SK-N-SH treated with all-trans-retinoic acid at 6 μM for 48 hours (cell line): ENCODE measurements around the gene TNFAIP1.

Experiments used
- ARNTL ChIP-seq: fragments of 450-650 bp; formaldehyde crosslinking; IDR thresholded peaks from 2 replicates; pipeline ENCODE4 v1.5.0; 2020; ENCODE audit warnings: low read depth, mild to moderate bottlenecking, moderate library complexity, borderline replicate concordance
- CREB5 ChIP-seq: fragments of 250-450 bp; sonication (Bioruptor Pico); IDR thresholded peaks from 2 replicates; pipeline ENCODE4 v1.5.1; 2020; ENCODE audit warnings: low read depth, mild to moderate bottlenecking, moderate library complexity
- CSDC2 ChIP-seq: fragments of 250-450 bp; sonication (Bioruptor Pico); IDR thresholded peaks from 2 replicates; pipeline ENCODE4 v1.5.0; 2020; ENCODE audit warnings: mild to moderate bottlenecking, moderate library complexity
- CSRNP3 ChIP-seq: fragments of 250-450 bp; sonication (Bioruptor Pico); IDR thresholded peaks from 2 replicates; pipeline ENCODE4 v1.5.1; 2021; ENCODE audit warnings: mild to moderate bottlenecking, moderate library complexity
- GLIS3 ChIP-seq: fragments of 250-450 bp; sonication (Bioruptor Pico); IDR thresholded peaks from 2 replicates; pipeline ENCODE4 v1.5.0; 2020; ENCODE audit warnings: mild to moderate bottlenecking, moderate library complexity
- ISL1 ChIP-seq: fragments of 250-450 bp; sonication (Bioruptor Pico); IDR thresholded peaks from 2 replicates; pipeline ENCODE4 v2.1.2; 2022; ENCODE audit warnings: mild to moderate bottlenecking, moderate library complexity
- OSR1 ChIP-seq: fragments of 250-450 bp; sonication (Bioruptor Pico); IDR thresholded peaks from 2 replicates; pipeline ENCODE4 v1.8.0; 2022; ENCODE audit warnings: moderate library complexity, mild to moderate bottlenecking, inconsistent platforms
- TOX ChIP-seq: fragments of 250-450 bp; sonication (Bioruptor Pico); IDR thresholded peaks from 2 replicates; pipeline ENCODE4 v1.8.0; 2021; ENCODE audit warnings: mild to moderate bottlenecking, moderate library complexity, borderline replicate concordance
- ZFP3 ChIP-seq: fragments of 250-450 bp; sonication (Bioruptor Pico); IDR thresholded peaks from 2 replicates; pipeline ENCODE4 v1.5.0; 2020; ENCODE audit warnings: mild to moderate bottlenecking, moderate library complexity
- ZNF565 ChIP-seq: fragments of 450-650 bp; formaldehyde crosslinking; conservative IDR thresholded peaks from 2 replicates; pipeline ENCODE4 v1.5.0; 2020; ENCODE audit warnings: low read depth, mild to moderate bottlenecking, moderate library complexity
- ZNF8 ChIP-seq: fragments of 450-650 bp; formaldehyde crosslinking; IDR thresholded peaks from 2 replicates; pipeline ENCODE4 v1.5.0; 2020; ENCODE audit warnings: mild to moderate bottlenecking, moderate library complexity
- TF ChIP-seq, protein P1 (sequence below): fragments of 250-450 bp; sonication (Bioruptor Pico); IDR thresholded peaks from 2 replicates; pipeline ENCODE4 v1.5.0; 2020; ENCODE audit warnings: mild to moderate bottlenecking, moderate library complexity
- TF ChIP-seq, protein P2 (sequence below): fragments of 250-450 bp; sonication (Bioruptor Pico); IDR thresholded peaks from 2 replicates; pipeline ENCODE4 v1.8.0; 2020; ENCODE audit warnings: mild to moderate bottlenecking, moderate library complexity, borderline replicate concordance

DNA sequence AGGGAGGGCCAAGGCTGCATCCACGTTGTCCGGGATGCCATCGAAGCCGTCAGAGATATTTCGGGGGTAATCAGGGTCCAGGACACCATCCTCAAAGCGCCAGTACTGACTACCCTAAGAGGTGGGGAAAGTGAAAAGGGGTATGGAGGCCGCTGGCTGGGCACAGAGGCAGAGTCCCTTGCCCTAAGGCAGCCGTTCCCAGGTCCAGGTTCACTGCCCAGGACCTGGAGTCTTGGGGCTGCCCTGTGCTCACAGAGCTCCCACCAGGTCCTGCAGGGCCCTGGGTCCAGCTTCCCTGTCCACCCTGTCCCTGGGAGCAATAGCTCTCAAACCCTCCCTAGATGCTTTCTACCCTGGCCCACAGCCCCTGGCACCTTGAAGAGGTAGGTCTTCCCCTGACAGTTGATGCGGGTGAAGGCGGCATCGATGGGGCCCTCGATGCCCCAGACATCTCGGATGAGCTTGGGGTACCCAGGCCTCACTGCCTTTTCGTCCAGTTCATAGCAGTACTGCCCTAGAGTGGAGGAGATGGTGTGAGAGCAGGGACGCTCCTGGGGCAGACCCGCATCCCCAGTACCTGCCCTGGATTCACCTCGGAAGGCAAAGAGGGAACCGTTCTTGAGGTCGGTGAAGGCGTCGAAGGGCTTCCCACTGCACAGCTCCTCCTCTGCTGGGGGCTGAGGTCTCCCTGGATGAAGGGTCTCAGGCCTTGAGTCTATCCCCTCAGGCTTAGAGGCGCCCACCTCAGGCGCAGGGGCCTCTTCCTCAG is 33.5 kb downstream of the TNFAIP1 start:
- TF ChIP-seq, protein P1, sequence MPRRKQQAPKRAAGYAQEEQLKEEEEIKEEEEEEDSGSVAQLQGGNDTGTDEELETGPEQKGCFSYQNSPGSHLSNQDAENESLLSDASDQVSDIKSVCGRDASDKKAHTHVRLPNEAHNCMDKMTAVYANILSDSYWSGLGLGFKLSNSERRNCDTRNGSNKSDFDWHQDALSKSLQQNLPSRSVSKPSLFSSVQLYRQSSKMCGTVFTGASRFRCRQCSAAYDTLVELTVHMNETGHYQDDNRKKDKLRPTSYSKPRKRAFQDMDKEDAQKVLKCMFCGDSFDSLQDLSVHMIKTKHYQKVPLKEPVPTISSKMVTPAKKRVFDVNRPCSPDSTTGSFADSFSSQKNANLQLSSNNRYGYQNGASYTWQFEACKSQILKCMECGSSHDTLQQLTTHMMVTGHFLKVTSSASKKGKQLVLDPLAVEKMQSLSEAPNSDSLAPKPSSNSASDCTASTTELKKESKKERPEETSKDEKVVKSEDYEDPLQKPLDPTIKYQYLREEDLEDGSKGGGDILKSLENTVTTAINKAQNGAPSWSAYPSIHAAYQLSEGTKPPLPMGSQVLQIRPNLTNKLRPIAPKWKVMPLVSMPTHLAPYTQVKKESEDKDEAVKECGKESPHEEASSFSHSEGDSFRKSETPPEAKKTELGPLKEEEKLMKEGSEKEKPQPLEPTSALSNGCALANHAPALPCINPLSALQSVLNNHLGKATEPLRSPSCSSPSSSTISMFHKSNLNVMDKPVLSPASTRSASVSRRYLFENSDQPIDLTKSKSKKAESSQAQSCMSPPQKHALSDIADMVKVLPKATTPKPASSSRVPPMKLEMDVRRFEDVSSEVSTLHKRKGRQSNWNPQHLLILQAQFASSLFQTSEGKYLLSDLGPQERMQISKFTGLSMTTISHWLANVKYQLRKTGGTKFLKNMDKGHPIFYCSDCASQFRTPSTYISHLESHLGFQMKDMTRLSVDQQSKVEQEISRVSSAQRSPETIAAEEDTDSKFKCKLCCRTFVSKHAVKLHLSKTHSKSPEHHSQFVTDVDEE (CRISPR knock-in tag): no peak
- TF ChIP-seq GLIS3 (CRISPR knock-in tag): no peak
- no peak for TF ChIP-seq ZFP3
- no peak for TF ChIP-seq OSR1
- TF ChIP-seq ISL1 (CRISPR knock-in tag): no peak
- no peak for TF ChIP-seq ZNF8 (CRISPR knock-in tag)
- TF ChIP-seq, protein P2, sequence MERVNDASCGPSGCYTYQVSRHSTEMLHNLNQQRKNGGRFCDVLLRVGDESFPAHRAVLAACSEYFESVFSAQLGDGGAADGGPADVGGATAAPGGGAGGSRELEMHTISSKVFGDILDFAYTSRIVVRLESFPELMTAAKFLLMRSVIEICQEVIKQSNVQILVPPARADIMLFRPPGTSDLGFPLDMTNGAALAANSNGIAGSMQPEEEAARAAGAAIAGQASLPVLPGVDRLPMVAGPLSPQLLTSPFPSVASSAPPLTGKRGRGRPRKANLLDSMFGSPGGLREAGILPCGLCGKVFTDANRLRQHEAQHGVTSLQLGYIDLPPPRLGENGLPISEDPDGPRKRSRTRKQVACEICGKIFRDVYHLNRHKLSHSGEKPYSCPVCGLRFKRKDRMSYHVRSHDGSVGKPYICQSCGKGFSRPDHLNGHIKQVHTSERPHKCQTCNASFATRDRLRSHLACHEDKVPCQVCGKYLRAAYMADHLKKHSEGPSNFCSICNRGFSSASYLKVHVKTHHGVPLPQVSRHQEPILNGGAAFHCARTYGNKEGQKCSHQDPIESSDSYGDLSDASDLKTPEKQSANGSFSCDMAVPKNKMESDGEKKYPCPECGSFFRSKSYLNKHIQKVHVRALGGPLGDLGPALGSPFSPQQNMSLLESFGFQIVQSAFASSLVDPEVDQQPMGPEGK (CRISPR knock-in tag): no peak
- TF ChIP-seq ARNTL (CRISPR knock-in tag): no peak
- no peak for TF ChIP-seq ZNF565 (CRISPR knock-in tag)
- no peak for TF ChIP-seq CREB5
- TF ChIP-seq CSDC2: no peak
- TF ChIP-seq TOX (CRISPR knock-in tag): no peak
- no peak for TF ChIP-seq CSRNP3 (CRISPR knock-in tag)
